Measurements from ENCODE around the gene FBXO41.

Gene FBXO41

GRCh38 chr2:73289304-73289703 is 5.0 kb upstream of the FBXO41 start:
- H3K4me3 ChIP-seq (ENCODE audit: low read length), result no peak overlapping the region
- no peak for DNase-seq (ENCODE audit: low read depth)
- TF ChIP-seq CTCF (IDR thresholded peaks at IDR 0.05; ENCODE audit: insufficient read depth, low read depth, low read length, missing control alignments), result no peak

DNA sequence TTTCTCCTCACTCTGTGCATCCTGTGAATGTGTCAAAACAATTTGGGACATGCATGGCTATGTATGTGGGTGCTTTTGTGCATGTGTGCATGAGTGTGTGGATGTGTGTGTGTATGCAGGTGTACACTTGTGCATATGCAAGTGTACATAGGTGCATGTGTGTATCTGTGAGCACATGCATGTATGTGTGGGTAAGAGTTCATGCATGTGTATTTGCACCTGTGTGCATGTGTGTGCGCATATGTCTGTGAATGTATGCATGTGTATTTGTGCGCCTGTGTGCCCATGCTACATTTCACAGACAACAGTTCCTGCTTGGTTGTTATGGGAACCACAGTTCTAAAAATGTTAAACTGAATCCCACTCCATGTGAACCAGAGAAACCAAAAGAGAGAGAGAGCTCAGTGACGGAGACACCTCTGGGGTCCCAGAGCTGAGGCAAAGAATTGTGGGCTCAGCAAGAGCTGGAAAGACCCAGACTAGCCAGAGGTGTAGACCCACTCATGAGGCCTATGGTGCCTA is 1.9 kb upstream of the FBXO41 start:
- H3K4me3 ChIP-seq (ENCODE audit: low read length), result no peak overlapping the region
- no peak for DNase-seq (ENCODE audit: low read depth)
- TF ChIP-seq CTCF (IDR thresholded peaks at IDR 0.05; ENCODE audit: insufficient read depth, low read depth, low read length, missing control alignments), result no peak

GRCh38 chr2:73285159-73285739 is 971 bp upstream of the FBXO41 start:
- no peak overlapping the region for H3K4me3 ChIP-seq (ENCODE audit: low read length)
- TF ChIP-seq CTCF (IDR thresholded peaks at IDR 0.05; ENCODE audit: insufficient read depth, low read depth, low read length, missing control alignments), result no peak

GRCh38 chr2:73283545-73284295 is 558 bp downstream of the FBXO41 start:
- no peak for DNase-seq (ENCODE audit: low read depth)
- peak overlapping the region; percentile 62 for H3K4me3 ChIP-seq (ENCODE audit: low read length)
- TF ChIP-seq CTCF (IDR thresholded peaks at IDR 0.05; ENCODE audit: insufficient read depth, low read depth, low read length, missing control alignments), result no peak

More at GRCh38 chr2:73285159-73285739, 971 bp upstream of the FBXO41 start:
- DNase-seq (ENCODE audit: low read depth), result no peak

DNA sequence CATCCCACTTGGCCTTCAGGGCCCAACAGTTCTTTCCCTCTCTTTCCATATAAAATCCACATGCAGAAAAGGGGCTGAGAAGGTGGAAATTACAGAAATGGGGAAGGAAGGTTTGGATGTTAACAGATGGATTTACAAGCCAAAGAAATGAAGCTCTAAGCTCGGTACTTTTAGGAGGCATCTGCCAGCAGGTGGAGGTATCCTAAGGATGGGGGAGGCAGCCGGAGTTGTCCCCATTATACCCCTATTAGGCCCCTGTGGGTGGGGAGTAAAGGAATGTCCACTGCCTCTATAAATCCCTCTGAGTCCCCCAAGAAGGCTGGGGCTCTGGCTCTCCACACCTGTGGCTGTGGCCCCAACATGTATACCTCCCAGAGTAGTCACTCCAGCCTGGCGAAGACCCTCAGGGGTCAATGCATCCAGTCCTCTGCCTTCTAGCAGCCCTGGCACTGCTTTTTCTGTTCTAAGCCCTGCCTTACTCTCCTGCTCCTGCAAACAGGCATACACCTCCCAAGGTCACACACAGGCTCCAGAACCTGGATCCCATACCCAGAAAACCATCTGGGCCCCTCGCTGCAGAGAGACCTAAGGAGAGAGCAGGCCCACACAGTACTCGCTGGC is 1.2 kb downstream of the FBXO41 start:
- no peak for DNase-seq (ENCODE audit: low read depth)
- TF ChIP-seq CTCF (IDR thresholded peaks at IDR 0.05; ENCODE audit: insufficient read depth, low read depth, low read length, missing control alignments), result no peak
- peak overlapping the region; percentile 62 for H3K4me3 ChIP-seq (ENCODE audit: low read length)

DNA sequence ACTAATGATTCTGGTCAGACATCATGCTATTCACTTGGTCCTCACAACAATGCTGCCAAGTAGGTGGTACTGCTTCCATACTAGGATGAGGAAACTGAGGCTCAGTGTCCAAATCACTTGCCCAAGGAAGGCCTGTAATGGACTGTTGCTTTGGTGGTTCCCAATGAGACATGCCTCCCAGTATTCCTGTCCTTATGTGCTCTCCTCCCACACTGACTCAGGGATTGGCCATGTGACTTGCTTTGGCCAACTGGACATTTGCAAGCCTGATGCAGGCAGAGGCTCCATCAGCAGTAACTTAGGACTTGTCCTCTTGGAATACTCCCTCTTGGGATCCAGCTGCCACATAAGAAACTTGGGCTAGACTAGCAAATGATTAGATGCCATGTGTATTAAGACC is 3.0 kb downstream of the FBXO41 start:
- no peak for TF ChIP-seq CTCF (IDR thresholded peaks at IDR 0.05; ENCODE audit: insufficient read depth, low read depth, low read length, missing control alignments)
- no peak for DNase-seq (ENCODE audit: low read depth)
- H3K4me3 ChIP-seq (ENCODE audit: low read length), result no peak overlapping the region

All from epithelial cell of esophagus (primary cell).